H1 (cell line): Measurements from ENCODE around the gene GSTCD. TPM values are rescaled to one million over a fixed set of nuclear protein-coding genes. Genes with fewer than 3 reads are reported as not detected.

ENCODE experiments used
- CTCF ChIA-PET: fragments of 300-600 bp; sonication (Branson Sonifier 250); formaldehyde crosslinking; loops from one replicate; lab custom pipeline; 2021; ENCODE audit not compliant: partially characterized antibody; lab: Charles Lee
- POLR2A ChIA-PET: fragments of 300-600 bp; sonication (Branson Sonifier 250); formaldehyde crosslinking; loops from one replicate; lab custom pipeline; 2021; ENCODE audit warnings: inconsistent platforms; ENCODE audit not compliant: partially characterized antibody; lab: Charles Lee
- DNase-seq, 2 experiments: peaks; one replicate each; pipeline versions ENCODE4 v3.0.0 to v3.0.0-alpha.2; 2010 to 2022; ENCODE audit warnings: low spot score in 2 of 2, low read depth in 1 of 2, mixed read lengths in 1 of 2
- FAIRE-seq: peaks from 2 replicates; lab custom pipeline; 2011; peaks lifted over from hg19 to GRCh38; lab: Jason Lieb, UNC
- H2AFZ ChIP-seq: 2 replicates; pipeline ENCODE4 v1.8.1; 2012; ENCODE audit warnings: low read length, inconsistent platforms
- H2AK5ac ChIP-seq: 2 replicates; pipeline ENCODE4 v1.6.1; 2013; ENCODE audit warnings: low read depth, low read length
- H2BK120ac ChIP-seq: replicated peaks from 2 replicates; pipeline ENCODE3; 2013; ENCODE audit warnings: low read depth, low read length, inconsistent platforms
- H2BK12ac ChIP-seq: 2 replicates; pipeline ENCODE4 v1.6.1; 2013; ENCODE audit warnings: low read depth, low read length
- H2BK15ac ChIP-seq: 2 replicates; pipeline ENCODE4 v1.6.1; 2013; ENCODE audit warnings: low read length
- H2BK20ac ChIP-seq: 2 replicates; pipeline ENCODE4 v1.6.1; 2013; ENCODE audit warnings: low read length
- H2BK5ac ChIP-seq: 2 replicates; pipeline ENCODE4 v1.6.1; 2013; ENCODE audit warnings: low read depth, low read length
- H3K14ac ChIP-seq: 2 replicates; pipeline ENCODE4 v1.6.1; 2013; ENCODE audit warnings: inconsistent platforms; ENCODE audit not compliant: insufficient read length
- H3K18ac ChIP-seq: 2 replicates; pipeline ENCODE4 v1.6.1; 2013; ENCODE audit warnings: low read length; ENCODE audit errors: extremely low read depth
- H3K23ac ChIP-seq: 2 replicates; pipeline ENCODE4 v1.6.1; 2013; ENCODE audit warnings: inconsistent platforms; ENCODE audit not compliant: insufficient read length
- H3K23me2 ChIP-seq: 2 replicates; pipeline ENCODE4 v1.6.1; 2013; ENCODE audit warnings: low read depth, low read length
- H3K27ac ChIP-seq: 2 replicates; pipeline ENCODE4 v1.6.1; 2011; ENCODE audit warnings: low read depth, low read length, inconsistent platforms
- H3K27me3 ChIP-seq, 4 experiments: replicated peaks in 1 of 4; 1 replicate in 1 of 4; 2 replicates in 3 of 4; pipeline versions ENCODE4 v1.6.1 to v1.8.1; 2011 to 2013; ENCODE audit warnings: low read length in 3 of 4, mild to moderate bottlenecking in 3 of 4, inconsistent platforms in 2 of 4, mixed read lengths in 2 of 4, moderate library complexity in 1 of 4; ENCODE audit not compliant: control insufficient read depth in 3 of 4, insufficient read depth in 3 of 4; ENCODE audit errors: extremely low read depth in 1 of 4
- H3K36me3 ChIP-seq, 4 experiments: 2 replicates each; pipeline versions ENCODE4 v1.6.1 to v1.8.1; 2011 to 2013; ENCODE audit warnings: mild to moderate bottlenecking in 4 of 4, low read length in 3 of 4, moderate library complexity in 2 of 4, control low read depth in 1 of 4, inconsistent platforms in 1 of 4; ENCODE audit not compliant: insufficient read depth in 4 of 4, control insufficient read depth in 2 of 4
- H3K4ac ChIP-seq: replicated peaks from 2 replicates; pipeline ENCODE3; 2013; ENCODE audit warnings: low read length, low read depth, mixed read lengths, inconsistent platforms; ENCODE audit not compliant: insufficient read length
- H3K4me1 ChIP-seq, 4 experiments: replicated peaks in 1 of 4; 1 replicate in 1 of 4; 2 replicates in 3 of 4; pipeline versions ENCODE4 v1.6.1 to v1.8.1; 2011 to 2013; ENCODE audit warnings: low read length in 3 of 4, inconsistent platforms in 2 of 4, mixed read lengths in 1 of 4; ENCODE audit not compliant: insufficient read depth in 4 of 4, control insufficient read depth in 3 of 4
- H3K4me2 ChIP-seq, 2 experiments: 2 replicates each; pipeline versions ENCODE4 v1.6.1 to v1.8.1; 2011 to 2013; ENCODE audit warnings: low read depth in 2 of 2, low read length in 2 of 2, control low read depth in 1 of 2, inconsistent platforms in 1 of 2, mild to moderate bottlenecking in 1 of 2; ENCODE audit not compliant: insufficient read depth in 1 of 2
- H3K4me3 ChIP-seq, 4 experiments: fragments of 200-600, 300-600 bp in 1 of 4; sonication (generic), shearing (Covaris generic), sonication (Bioruptor Twin) in 1 of 4; 2 replicates each; pipeline versions ENCODE4 v1.5.1 to v1.8.1; 2011 to 2016; ENCODE audit warnings: low read length in 4 of 4, low read depth in 3 of 4, control low read depth in 2 of 4, inconsistent platforms in 2 of 4, mild to moderate bottlenecking in 2 of 4, mixed read lengths in 1 of 4, moderate library complexity in 1 of 4; ENCODE audit not compliant: insufficient read depth in 2 of 4; ENCODE audit errors: extremely low read depth in 1 of 4
- H3K56ac ChIP-seq: replicated peaks from 2 replicates; pipeline ENCODE3; 2013; ENCODE audit warnings: low read depth, mild to moderate bottlenecking, mixed read lengths, low read length, inconsistent platforms; ENCODE audit not compliant: insufficient read length
- H3K79me1 ChIP-seq: 2 replicates; pipeline ENCODE4 v1.6.1; 2013; ENCODE audit warnings: low read depth, low read length, control low read depth
- H3K79me2 ChIP-seq, 2 experiments: 2 replicates each; pipeline versions ENCODE4 v1.6.1 to v1.8.1; 2012 to 2013; ENCODE audit warnings: low read length in 2 of 2, mild to moderate bottlenecking in 2 of 2, inconsistent platforms in 1 of 2; ENCODE audit not compliant: insufficient read depth in 2 of 2, control insufficient read depth in 1 of 2
- H3K9ac ChIP-seq, 4 experiments: replicated peaks in 1 of 4; 1 replicate in 1 of 4; 2 replicates in 3 of 4; pipeline versions ENCODE4 v1.6.1 to v1.8.1; 2011 to 2013; ENCODE audit warnings: low read depth in 3 of 4, low read length in 3 of 4, control low read depth in 2 of 4, mild to moderate bottlenecking in 2 of 4, moderate library complexity in 2 of 4, inconsistent platforms in 1 of 4; ENCODE audit errors: extremely low read depth in 1 of 4
- H3K9me3 ChIP-seq, 2 experiments: 2 replicates each; pipeline versions ENCODE4 v1.6.1 to v1.8.1; 2012 to 2013; ENCODE audit warnings: mild to moderate bottlenecking in 2 of 2, moderate library complexity in 2 of 2, control low read depth in 1 of 2, inconsistent platforms in 1 of 2, low read depth in 1 of 2, low read length in 1 of 2, mixed read lengths in 1 of 2; ENCODE audit not compliant: insufficient read depth in 2 of 2
- H4K20me1 ChIP-seq, 2 experiments: replicated peaks in 1 of 2; 2 replicates each; pipeline versions ENCODE3 to v1.8.1; 2011 to 2013; ENCODE audit warnings: inconsistent platforms in 2 of 2, low read length in 2 of 2, mild to moderate bottlenecking in 1 of 2; ENCODE audit not compliant: insufficient read depth in 2 of 2, control insufficient read depth in 1 of 2
- H4K5ac ChIP-seq: 2 replicates; pipeline ENCODE4 v1.6.1; 2013; ENCODE audit warnings: low read length, low read depth, mixed read lengths, inconsistent platforms; ENCODE audit not compliant: insufficient read length
- H4K8ac ChIP-seq: 2 replicates; pipeline ENCODE4 v1.8.0; 2013; ENCODE audit warnings: mild to moderate bottlenecking, moderate library complexity, low read length, inconsistent platforms; ENCODE audit not compliant: insufficient read depth; ENCODE audit errors: extremely low read depth
- H4K91ac ChIP-seq: replicated peaks from 2 replicates; pipeline ENCODE3; 2013; ENCODE audit warnings: low read length, mixed read lengths, inconsistent platforms; ENCODE audit not compliant: insufficient read length
- CREB1 ChIP-seq: IDR thresholded peaks from 2 replicates; pipeline ENCODE4 v1.6.1; 2012; ENCODE audit warnings: inconsistent platforms
- EGR1 ChIP-seq: IDR thresholded peaks from 2 replicates; pipeline ENCODE4 v1.6.1; 2011; ENCODE audit warnings: low read depth, low read length, borderline replicate concordance
- JUN ChIP-seq: IDR thresholded peaks from 2 replicates; pipeline ENCODE4 v1.6.1; 2011; ENCODE audit warnings: low read depth, mild to moderate bottlenecking, improper control_type of control experiment, low read length
- POLR2A ChIP-seq, 2 experiments: IDR thresholded peaks; 1 replicate in 1 of 2; 2 replicates in 1 of 2; pipeline ENCODE4 v1.6.1; 2011; ENCODE audit warnings: low read depth in 2 of 2, low read length in 2 of 2, mild to moderate bottlenecking in 2 of 2; ENCODE audit errors: control extremely low read depth in 1 of 2
- POU5F1 ChIP-seq: IDR thresholded peaks from 2 replicates; pipeline ENCODE4 v1.6.1; 2011; ENCODE audit warnings: low read depth, mild to moderate bottlenecking, low read length, moderate library complexity
- SIRT6 ChIP-seq: IDR thresholded peaks from one replicate; pipeline ENCODE4 v1.7.1; 2012; ENCODE audit warnings: low read length, inconsistent platforms
- SP1 ChIP-seq: IDR thresholded peaks from 2 replicates; pipeline ENCODE4 v1.6.1; 2011; ENCODE audit warnings: low read depth, low read length
- SUZ12 ChIP-seq: fragments of 200-600 bp; sonication (generic); IDR thresholded peaks from 2 replicates; pipeline ENCODE4 v1.6.1; 2012; ENCODE audit warnings: mild to moderate bottlenecking, inconsistent platforms, low read length, moderate library complexity, mixed read lengths
- TBP ChIP-seq: IDR thresholded peaks from 2 replicates; pipeline ENCODE4 v1.6.1; 2011; ENCODE audit warnings: low read depth, low read length, improper control_type of control experiment
- WGBS, 2 experiments: shearing (Covaris generic) in 1 of 2; methylation state at CpG; one replicate each; pipeline versions ENCODE4 v1.1.6 to v1.1.7; 2013 to 2015; ENCODE audit warnings: low lambda C conversion rate in 2 of 2, mixed read lengths in 2 of 2, inconsistent platforms in 1 of 2, low coverage in 1 of 2, missing lambda C conversion rate in 1 of 2; ENCODE audit not compliant: insufficient replicate concordance in 2 of 2, insufficient coverage in 1 of 2, insufficient read length in 1 of 2; ENCODE audit errors: extremely low coverage in 1 of 2, missing lambda C conversion rate in 1 of 2; 5-methylcytosine and 5-hydroxymethylcytosine counted together
- long read RNA-seq, 2 experiments: library from RNA in 1 of 2; library from capped mRNA in 1 of 2; stranded (forward); transcript quantifications; one replicate each; pipeline ENCODE4 v2.0.0, GENCODE V29; 2021; ENCODE audit warnings: inconsistent platforms in 1 of 2
- polyA minus RNA-seq, 3 experiments: library from RNA; depleted of rRNA, polyadenylated mRNA; stranded (reverse); fragments of >200 nt; gene quantifications; 1 replicate in 2 of 3; 2 replicates in 1 of 3; pipeline ENCODE4 v1.2.3, GENCODE V29; 2011
- polyA plus RNA-seq, 7 experiments: library from polyadenylated mRNA; depleted of rRNA in 3 of 7; stranded (reverse) in 5 of 7; unstranded in 2 of 7; fragments of >200 nt in 5 of 7; fragments of 200-250 nt in 2 of 7; gene quantifications; 1 replicate in 5 of 7; 2 replicates in 1 of 7; 4 replicates in 1 of 7; pipeline versions ENCODE4 v1.2.1 to v1.2.3, GENCODE V29; 2011 to 2013; ENCODE audit warnings: missing spikeins in 2 of 7, mixed read lengths in 2 of 7
- total RNA-seq: library from RNA; stranded (reverse); fragmentation: NEBNext Ultra II Directional; extraction: Animal tissue kit (Norgen Biotek cat#: 25700); gene quantifications from 2 replicates; pipeline ENCODE4 v1.2.1, GENCODE V29; 2021

Gene GSTCD
- total RNA-seq = 22.0 and 24.6 TPM in 2 replicates
- 7.2 and 8.5 TPM in 2 replicates for polyA plus RNA-seq (2011; rRNA removed)
- 13.5 TPM for polyA plus RNA-seq (2011; cell fraction: cytosol; rRNA removed)
- polyA plus RNA-seq (2011; cell fraction: nucleus; rRNA removed) = 9.8 TPM
- polyA plus RNA-seq (2012, experiment 1 of 2) = 9.1 to 19.2 TPM (median 12.6 TPM) in 4 replicates
- 1.7 TPM for polyA plus RNA-seq (2012, experiment 2 of 2)
- 13.2 TPM for polyA plus RNA-seq (2013, experiment 1 of 2)
- 12.5 TPM for polyA plus RNA-seq (2013, experiment 2 of 2)
- 28.5 and 37.2 TPM in 2 replicates for polyA minus RNA-seq (2011; rRNA and poly(A)+ RNA removed)
- 18.2 TPM for polyA minus RNA-seq (2011; cell fraction: cytosol; rRNA and poly(A)+ RNA removed)
- polyA minus RNA-seq (2011; cell fraction: nucleus; rRNA and poly(A)+ RNA removed) = 58.3 TPM
- long read RNA-seq, experiment 1, full-length matches to known transcripts = 2 of 15 reads
- long read RNA-seq, experiment 1, partial matches to known transcripts = 3 of 15 reads
- long read RNA-seq, experiment 1, other reads (novel, unspliced or antisense) = 10 of 15 reads
- long read RNA-seq, experiment 2, partial matches to known transcripts = 2 of 3 reads
- long read RNA-seq, experiment 2, other reads (novel, unspliced or antisense) = 1 of 3 reads

- Histone ChIP-seq H2BK5ac (peak within 1 kb of the TSS; percentile 89), H3K27me3 (no peaks in the 10 kb centered on the region), H3K4ac (peak within 1 kb of the TSS; percentile 8), H3K23ac (no peak within 1 kb of the TSS), H3K79me1 (0 out of 2 replicates have a peak, but pooled peaks cover 3% of the 10 kb centered on the region), H3K79me2 (peaks cover 0 to 49% of the 10 kb centered on the region in 2 experiments; a peak in 3 of 4 replicates), H3K56ac (peak within 1 kb of the TSS; percentile 8), H2BK15ac (no peak within 1 kb of the TSS), H3K4me2 (peak within 1 kb of the TSS; percentile 70 to 78), H2BK20ac (no peak within 1 kb of the TSS), H3K23me2 (peaks cover 2% of the 10 kb centered on the region), H3K36me3 (no peaks in the 10 kb centered on the region; a peak in 1 of 8 replicates), H3K14ac (no peak within 1 kb of the TSS), H4K8ac (peak within 1 kb of the TSS; percentile 97), H2BK12ac (no peak within 1 kb of the TSS), H4K5ac (peak within 1 kb of the TSS; percentile 79), H3K27ac (peak within 1 kb of the TSS; percentile 94), H3K4me3 (peak within 1 kb of the TSS; percentile 89 to 93 (median 92)), H4K20me1 (peaks cover 0 to 6% of the 10 kb centered on the region in 2 experiments), H3K18ac (peak within 1 kb of the TSS; percentile 64; the same call in 1 of the 2 replicates), H3K4me1 (0 out of 7 replicates have a peak, but pooled peaks cover 0 to 2% (median under 1%) of the 10 kb centered on the region in 4 experiments), H3K9ac (peak within 1 kb of the TSS; percentile 89 to 93 (median 92)), H2BK120ac (no peak within 1 kb of the TSS), H2AFZ (peak within 1 kb of the TSS; percentile 85), H3K9me3 (no peaks in the 10 kb centered on the region), H4K91ac (peak within 1 kb of the TSS; percentile 72), H2AK5ac (no peak within 1 kb of the TSS)
- peak; percentile 66 for FAIRE-seq
- DNase-seq = peak; percentile 75 to 93
- ChIA-PET POLR2A (interaction anchor here (0.9 to 1.2 kb wide), 3 partner anchors 10 to 59 kb away, joined by 4 to 5 read pairs (median 5); no protein-coding TSS in a partner anchor), CTCF (interaction anchor here (0.7 to 0.8 kb wide), 3 partner anchors 10 to 23 kb away, joined by 3 to 4 read pairs (median 3); no protein-coding TSS in a partner anchor)
- 2% methylated on average over 49 of the region's 63 CpGs; no CpG with 5 or more reads in 1 of the 2 experiments for WGBS, 2 experiments
- TF ChIP-seq SP1 (peak; percentile 81), JUN (no peak; the same call in 1 of the 2 replicates), EGR1 (peak; percentile 86), SUZ12 (no peak), TBP (peak; percentile 95), CREB1 (peak; percentile 96), POU5F1 (peak; percentile 30; the same call in 1 of the 2 replicates), SIRT6 (no peak), POLR2A (IDR thresholded peaks at IDR 0.05; ENCODE audit: control extremely low read depth in 1 of 2, low read depth in 2 of 2, low read length in 2 of 2) (peak; percentile 73 to 90)
Measured at GRCh38 chr4:105708181-105709080, at the start of gene GSTCD, which contains the start of gene INTS12. TSS of gene GSTCD (plus strand) at chr4:105708784. CDS start at chr4:105717614, 8,830 bp downstream. TSS of gene INTS12 (minus strand) at chr4:105708689. CDS start at chr4:105700005, 8,684 bp downstream.
